GM21576 (cell line): ENCODE measurements around the gene ELMO1.

Experiments
- ATAC-seq: cut with Tn5 transposase; IDR thresholded peaks from one replicate; pipeline ENCODE4 v1.9.1; 2021; ENCODE audit warnings: mild to moderate bottlenecking, moderate library complexity; ENCODE audit not compliant: unreplicated experiment

ELMO1 gene

DNA sequence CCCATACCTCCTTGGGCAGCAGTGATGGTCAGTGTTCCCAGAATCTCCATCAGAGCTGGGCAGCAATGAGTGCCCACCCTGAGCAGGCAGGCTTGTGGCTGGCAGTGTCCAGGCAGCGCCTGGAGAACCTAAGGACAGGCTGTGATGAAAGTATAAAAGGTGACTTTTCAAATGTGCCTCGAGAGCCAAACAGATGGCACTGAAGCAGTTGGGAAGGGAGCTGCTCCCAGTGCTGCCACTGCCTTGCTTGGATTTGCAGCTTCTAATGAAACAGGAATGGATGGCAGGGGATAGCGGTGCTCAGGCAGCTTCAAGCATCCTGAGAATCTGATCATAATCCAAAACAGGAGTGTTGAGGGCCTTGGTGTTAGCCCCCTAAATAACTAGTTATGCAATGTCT, 544.6 kb downstream of the ELMO1 start:
- ATAC-seq: no peak

DNA sequence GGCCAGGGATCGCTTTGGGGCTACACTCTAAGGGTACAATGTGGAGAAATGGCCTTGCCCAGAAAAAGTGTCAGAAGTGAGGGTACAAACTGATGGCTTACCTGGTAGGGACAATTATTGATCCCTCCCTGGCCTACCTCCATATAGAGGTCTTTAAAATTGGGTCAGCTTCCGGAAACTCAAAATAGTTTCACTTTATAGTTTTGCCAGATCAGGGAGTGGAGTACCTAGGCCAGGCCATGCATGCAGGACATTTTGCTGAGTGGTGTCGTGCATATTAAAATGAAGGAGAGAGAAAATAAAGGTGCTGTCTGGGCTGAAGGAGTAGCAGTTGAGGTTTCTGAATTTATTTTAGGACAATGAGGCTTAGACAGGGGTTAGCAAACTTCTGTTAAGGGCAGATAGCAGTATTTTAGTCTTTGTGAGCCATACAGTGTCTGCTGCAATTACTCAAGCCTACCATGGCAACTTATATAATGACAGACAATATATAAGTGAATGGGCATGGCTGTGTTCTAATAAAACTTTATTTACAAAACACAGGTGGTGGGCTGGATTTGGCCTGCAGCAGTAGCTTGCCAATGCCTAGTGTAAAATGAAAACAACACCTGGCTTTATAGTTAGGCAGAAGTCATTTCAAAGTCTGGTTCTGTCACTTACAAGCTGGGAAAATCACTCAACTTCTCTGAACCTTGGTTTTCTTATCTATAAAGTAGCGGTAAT, 547.5 kb downstream of the ELMO1 start:
- ATAC-seq: no peak

- ATAC-seq: no peak
Measured at GRCh38 chr7:36898186-36898585, 550.5 kb downstream of the ELMO1 start.

DNA sequence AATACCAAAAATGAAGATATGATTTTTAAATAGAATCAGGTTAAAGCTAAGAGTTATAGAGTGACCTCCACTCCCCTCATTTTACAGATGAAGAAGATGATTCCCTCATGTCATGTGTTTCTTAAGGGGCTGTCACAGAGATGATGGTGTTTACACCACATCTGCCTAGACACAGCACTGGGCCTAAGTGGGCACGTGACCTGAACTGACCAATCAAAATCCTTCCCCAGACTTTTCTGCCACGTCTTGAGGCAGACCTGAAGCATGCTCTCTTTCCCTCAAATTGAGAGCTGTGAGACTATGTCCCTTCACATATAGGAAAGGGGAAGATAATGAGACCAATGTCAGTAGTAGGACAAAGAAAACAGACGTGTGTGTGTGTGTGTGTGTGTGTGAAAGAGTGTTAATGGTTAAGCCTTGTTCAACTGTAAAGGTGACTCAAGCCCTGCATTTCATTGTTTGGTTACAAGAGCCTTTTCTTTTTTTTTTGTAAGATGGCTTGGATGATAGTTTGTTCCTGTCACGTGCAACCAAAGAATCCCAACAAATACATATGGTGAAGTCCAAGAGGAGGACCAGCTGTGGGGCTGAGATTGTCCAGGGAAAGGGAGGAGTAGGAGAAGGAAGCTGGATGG, 551.6 kb downstream of the ELMO1 start:
- ATAC-seq: no peak

DNA sequence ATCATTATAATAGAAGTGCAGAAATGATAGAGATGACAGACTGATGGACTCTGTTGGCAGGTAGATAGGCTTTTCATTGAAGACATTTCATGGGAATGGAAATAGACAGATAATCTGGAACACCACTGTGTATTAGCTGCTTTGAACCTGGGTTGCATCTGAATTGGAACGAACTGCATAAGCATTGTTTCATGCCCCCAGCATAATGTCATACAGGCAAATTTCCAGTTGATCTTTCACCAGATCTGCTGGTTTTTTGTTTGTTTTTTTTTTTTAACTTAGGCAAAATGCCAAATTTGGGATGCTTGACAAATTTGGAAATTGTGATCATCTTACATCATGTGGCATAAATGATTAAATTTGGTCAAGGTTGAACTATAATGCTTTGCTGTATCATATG, 552.2 kb downstream of the ELMO1 start:
- no peak for ATAC-seq

- ATAC-seq: no peak
Measured at GRCh38 chr7:36895192-36895591, 553.5 kb downstream of the ELMO1 start.

DNA sequence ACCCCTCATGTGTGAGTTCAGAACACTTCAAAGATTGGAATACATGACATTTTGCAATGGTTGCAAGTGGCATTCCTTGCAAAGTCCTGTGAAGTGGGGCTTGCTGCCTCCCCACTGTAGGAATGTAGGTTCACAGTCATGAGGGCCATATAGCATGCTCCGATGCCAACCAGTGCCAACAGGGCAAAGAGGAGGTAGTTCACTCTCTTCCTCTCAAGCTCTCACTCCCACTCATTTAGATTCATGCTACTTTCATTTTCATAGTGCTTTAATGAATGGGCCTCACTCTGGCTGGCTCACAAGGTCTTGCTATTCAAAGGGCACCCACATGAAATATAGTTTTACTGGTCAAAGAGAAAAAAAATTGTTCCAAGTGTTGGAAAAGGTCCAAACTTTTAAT, 554.5 kb downstream of the ELMO1 start:
- ATAC-seq: no peak

- ATAC-seq: no peak
Measured at GRCh38 chr7:36889182-36889581, 559.5 kb downstream of the ELMO1 start.

GRCh38 chr7:36887969-36888368, 560.7 kb downstream of the ELMO1 start:
- ATAC-seq: no peak

GRCh38 chr7:36887233-36887632, 561.4 kb downstream of the ELMO1 start:
- no peak for ATAC-seq

- ATAC-seq: no peak
Measured at GRCh38 chr7:36884910-36885309, 563.8 kb downstream of the ELMO1 start.

GRCh38 chr7:36884351-36884750, 564.3 kb downstream of the ELMO1 start:
- ATAC-seq: no peak

DNA sequence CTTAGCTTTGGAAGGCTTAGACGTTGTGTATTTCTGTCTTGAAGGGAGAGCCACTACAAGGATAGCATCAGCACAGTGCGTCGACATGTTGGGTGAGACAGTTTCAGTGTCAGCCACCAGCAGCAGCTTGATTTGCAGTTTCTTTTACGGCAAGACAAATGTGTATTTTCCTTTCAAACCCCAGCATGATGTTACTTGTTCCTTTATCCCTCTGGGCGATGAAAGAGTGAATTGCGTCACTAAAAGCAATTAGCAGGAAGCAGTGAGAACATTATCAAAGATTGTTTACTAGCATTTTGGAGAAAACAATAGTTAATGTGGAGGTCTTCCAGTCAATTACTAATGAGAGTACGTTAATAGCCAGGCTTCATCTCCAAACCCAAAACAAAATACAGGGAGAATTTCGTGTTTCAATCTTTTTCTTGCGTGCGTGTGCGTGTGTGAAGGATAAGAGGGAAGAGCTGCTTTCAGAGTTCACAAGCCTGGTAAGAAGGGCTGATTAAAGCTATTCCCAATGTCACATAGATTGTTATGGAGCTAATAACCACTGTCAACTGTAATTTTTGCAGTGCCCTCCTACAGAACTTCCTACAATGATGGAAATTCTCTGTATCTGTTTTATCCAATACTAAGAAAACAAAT, 567.3 kb downstream of the ELMO1 start:
- ATAC-seq: no peak

- no peak for ATAC-seq
Measured at GRCh38 chr7:36880108-36880507, 568.6 kb downstream of the ELMO1 start.

- ATAC-seq: no peak
Measured at GRCh38 chr7:36879021-36879420, 569.6 kb downstream of the ELMO1 start.

GRCh38 chr7:36878288-36878687, 570.4 kb downstream of the ELMO1 start:
- no peak for ATAC-seq

- ATAC-seq: no peak
Measured at GRCh38 chr7:36875794-36876193, 572.9 kb downstream of the ELMO1 start.

GRCh38 chr7:36874041-36874440, 574.6 kb downstream of the ELMO1 start:
- no peak for ATAC-seq

DNA sequence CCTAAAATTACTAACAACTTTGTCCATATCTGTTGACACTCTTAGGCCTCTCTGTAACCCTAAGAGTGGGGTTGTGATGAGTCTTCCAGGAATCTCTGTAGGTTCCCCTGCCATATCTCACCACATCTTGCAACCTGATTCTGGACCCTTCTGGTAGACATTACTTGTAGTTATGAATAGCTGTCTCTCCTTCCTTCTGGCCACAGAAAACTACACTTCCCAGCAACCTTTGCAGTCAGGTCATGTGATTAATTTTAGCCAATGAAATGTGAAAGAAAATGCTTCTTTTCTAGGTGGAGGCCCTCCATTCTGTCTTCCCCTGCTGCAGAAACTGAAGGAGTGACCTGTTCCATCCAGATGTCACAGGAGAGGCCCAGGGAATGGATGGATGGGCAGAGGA, 576.8 kb downstream of the ELMO1 start:
- ATAC-seq: no peak

DNA sequence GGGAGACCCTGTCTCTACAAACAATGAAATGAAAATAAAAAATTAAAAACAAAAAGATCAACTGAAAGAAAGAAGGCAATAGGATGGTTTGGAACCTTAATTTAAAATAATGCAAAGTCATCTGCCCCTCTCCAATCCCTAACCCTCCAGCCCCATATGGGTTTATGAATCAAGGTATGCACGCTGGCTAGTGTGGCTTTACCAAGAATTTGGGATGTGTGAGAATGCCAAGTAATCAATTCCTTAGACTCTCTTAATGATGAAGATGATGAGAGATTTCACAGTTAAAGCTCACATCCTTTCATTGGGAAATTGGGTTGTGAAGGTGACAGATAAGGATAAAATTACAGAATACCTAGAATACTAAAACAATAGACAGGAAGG, 577.3 kb downstream of the ELMO1 start:
- ATAC-seq: no peak

DNA sequence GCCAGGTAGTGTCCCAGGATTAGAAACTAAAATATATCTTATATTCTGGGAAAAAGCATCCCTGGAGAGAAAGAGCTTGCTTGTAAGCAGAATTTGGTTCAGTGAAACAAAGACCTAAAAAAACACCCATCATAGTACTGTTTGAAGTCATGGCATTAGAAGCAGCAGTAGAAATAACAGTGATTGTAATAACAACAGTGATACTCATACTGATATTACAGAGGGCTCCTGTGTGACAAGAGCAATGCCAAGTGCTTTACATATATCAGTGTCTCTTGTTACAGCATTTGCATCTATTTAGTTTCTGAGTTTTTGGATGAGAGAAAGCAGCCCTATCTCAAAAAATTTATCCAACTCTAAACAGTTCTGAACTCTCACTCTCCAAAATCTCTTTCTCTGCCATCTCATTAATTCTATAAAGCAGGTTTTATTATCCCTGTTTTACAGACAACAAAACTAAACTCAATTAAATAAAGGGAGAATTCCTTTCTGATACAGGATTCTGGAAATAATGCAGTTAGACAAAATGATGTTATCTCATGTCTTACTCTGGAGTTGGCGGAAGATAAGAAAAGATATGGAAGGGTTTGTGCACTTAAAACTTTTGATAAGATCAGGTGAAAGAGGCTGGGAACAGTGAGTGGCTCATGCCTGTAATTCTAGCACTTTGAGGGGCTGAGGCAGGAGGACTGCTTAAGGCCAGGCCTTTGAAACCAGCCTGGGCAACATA, 577.9 kb downstream of the ELMO1 start:
- ATAC-seq: no peak
